Ovary (tissue), 9 donors: ENCODE data around the gene CLK1. TPM values are rescaled to one million over a fixed set of nuclear protein-coding genes. Genes with fewer than 3 reads are reported as not detected.
"Not testable (repeated sequence)": the region's sequence is repeated elsewhere in the genome, so short reads cannot be mapped to it uniquely, and the experiment has no call there.

ENCODE experiments used
- DNase-seq, 5 donors: peaks; one replicate each; pipeline ENCODE4 v3.0.0-alpha.2; 2019 to 2020
- H3K27ac ChIP-seq, 2 donors: fragments of 200-600 bp; one replicate each; pipeline versions ENCODE4 v1.5.1 to v1.8.0; 2019 to 2022
- H3K27me3 ChIP-seq: fragments of 200-600 bp; one replicate; pipeline ENCODE4 v1.8.0; 2022
- H3K36me3 ChIP-seq: fragments of 200-600 bp; sonication (generic); one replicate; pipeline ENCODE4 v1.5.1; 2019
- H3K4me1 ChIP-seq: one replicate; pipeline ENCODE4 v1.8.1; 2013; ENCODE audit warnings: mild to moderate bottlenecking, moderate library complexity; ENCODE audit not compliant: insufficient read depth
- H3K4me3 ChIP-seq: fragments of 200-600 bp; sonication (generic); one replicate; pipeline ENCODE4 v1.5.1; 2017
- H3K9me3 ChIP-seq, 2 donors: fragments of 200-600 bp in 1 of 2; sonication (generic) in 1 of 2; one replicate each; pipeline versions ENCODE4 v1.5.1 to v1.8.1; 2013 to 2019; ENCODE audit warnings: mild to moderate bottlenecking in 1 of 2, moderate library complexity in 1 of 2
- EP300 ChIP-seq: sonication (generic); formaldehyde crosslinking; IDR thresholded peaks from one replicate; pipeline ENCODE4 v1.6.1; 2017; ENCODE audit warnings: antibody characterized with exemption
- POLR2A ChIP-seq: fragments of 450-650 bp; IDR thresholded peaks from one replicate; pipeline ENCODE4 v1.6.1; 2017; ENCODE audit warnings: antibody characterized with exemption, mild to moderate bottlenecking, moderate library complexity
- WGBS, 3 donors: extraction: QIAGEN DNeasy Blood & Tissue Kit in 1 of 3; methylation state at CpG; one replicate each; pipeline versions ENCODE4 v1.1.5 to v1.1.7; 2013 to 2017; 5-methylcytosine and 5-hydroxymethylcytosine counted together
- intact Hi-C, 4 donors: fragments of 100-400 bp; cut with DNase I; formaldehyde crosslinking; loops; one replicate each; pipeline versions ENCODE4 v1.11.0 to v1.15.1; 2022 to 2023
- polyA plus RNA-seq, 2 donors: library from polyadenylated mRNA; stranded (reverse); fragments of 200-250 nt in 1 of 2; fragments of 350-450 nt in 1 of 2; fragmentation: Illumina TruSeq in 1 of 2; extraction: RNeasy Lipid Tissue Mini Kit (QIAGEN cat#74804) in 1 of 2; gene quantifications; one replicate each; pipeline ENCODE4 v1.2.3, GENCODE V29; 2013 to 2014
- total RNA-seq, 7 donors: library from RNA; depleted of rRNA in 2 of 7; stranded (reverse); fragments of >200 nt in 2 of 7; fragmentation: NEBNext Ultra II Directional in 3 of 7; extraction: Animal tissue kit (Norgen Biotek cat#: 25700) in 3 of 7; gene quantifications; one replicate each; pipeline versions ENCODE4 v1.1.0 to v1.2.4, GENCODE V29; 2016 to 2023
- TF ChIP-seq, protein P1 (sequence below), 3 donors: fragments of 450-650 bp in 2 of 3; fragments of 200-600 bp in 1 of 3; IDR thresholded peaks; one replicate each; pipeline versions ENCODE4 v1.5.1 to v1.8.0; 2016 to 2022; ENCODE audit warnings: antibody characterized with exemption in 3 of 3, mild to moderate bottlenecking in 1 of 3
- donor health status: DM: no; HTN: no; CAD: no; lungs with moderate emphysema.
- donor health status: DM: no; HTN: no; CAD: no.
- donor health status: Bipolar disorder and iron deficiency.
- donor health status: DM: yes; HTN: yes; CAD: no.
- donor health status: DM: no; HTN: no; CAD: no.
- donor health status: DM: yes; HTN: yes; CAD: no.

CLK1 gene
- total and polyA plus RNA-seq, 9 donors = 88.3 to 266 (median 131) TPM

- peak; percentile 57 to 78 (median 69) for DNase-seq
- Histone ChIP-seq H3K36me3 (no peaks in the 10 kb centered on the region), H3K27me3 (no peaks in the 10 kb centered on the region), H3K27ac (no peak overlapping the region), H3K9me3 (no peaks in the 10 kb centered on the region), H3K4me3 (no peak overlapping the region), H3K4me1 (no peaks in the 10 kb centered on the region)
- WGBS, 3 donors = 49 to 51% (median 50%) methylated on average over 2 of the region's 2 CpGs
- TF ChIP-seq, protein P1, sequence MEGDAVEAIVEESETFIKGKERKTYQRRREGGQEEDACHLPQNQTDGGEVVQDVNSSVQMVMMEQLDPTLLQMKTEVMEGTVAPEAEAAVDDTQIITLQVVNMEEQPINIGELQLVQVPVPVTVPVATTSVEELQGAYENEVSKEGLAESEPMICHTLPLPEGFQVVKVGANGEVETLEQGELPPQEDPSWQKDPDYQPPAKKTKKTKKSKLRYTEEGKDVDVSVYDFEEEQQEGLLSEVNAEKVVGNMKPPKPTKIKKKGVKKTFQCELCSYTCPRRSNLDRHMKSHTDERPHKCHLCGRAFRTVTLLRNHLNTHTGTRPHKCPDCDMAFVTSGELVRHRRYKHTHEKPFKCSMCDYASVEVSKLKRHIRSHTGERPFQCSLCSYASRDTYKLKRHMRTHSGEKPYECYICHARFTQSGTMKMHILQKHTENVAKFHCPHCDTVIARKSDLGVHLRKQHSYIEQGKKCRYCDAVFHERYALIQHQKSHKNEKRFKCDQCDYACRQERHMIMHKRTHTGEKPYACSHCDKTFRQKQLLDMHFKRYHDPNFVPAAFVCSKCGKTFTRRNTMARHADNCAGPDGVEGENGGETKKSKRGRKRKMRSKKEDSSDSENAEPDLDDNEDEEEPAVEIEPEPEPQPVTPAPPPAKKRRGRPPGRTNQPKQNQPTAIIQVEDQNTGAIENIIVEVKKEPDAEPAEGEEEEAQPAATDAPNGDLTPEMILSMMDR (IDR thresholded peaks at IDR 0.05) = peak; percentile 21 to 36 (median 24)
- TF ChIP-seq EP300 = no peak
- intact Hi-C loops = loop anchor here in 2 of 4 donors (10.0 kb wide), 2 partner anchors 159 to 269 kb away; no protein-coding TSS in a partner anchor
Measured at GRCh38 chr2:200905618-200906296, 41.3 kb upstream of the CLK1 start.

GRCh38 chr2:200901459-200902072 is 37.1 kb upstream of the CLK1 start:
- peak in 2 of 5 donors; percentile 25 to 59 for DNase-seq
- WGBS, 3 donors = 4 to 15% (median 13%) methylated on average over 4 of the region's 4 CpGs

GRCh38 chr2:200899482-200899881 is 35.0 kb upstream of the CLK1 start:
- Histone ChIP-seq H3K36me3 (no peaks in the 10 kb centered on the region), H3K9me3 (no peaks in the 10 kb centered on the region), H3K27ac (no peak overlapping the region), H3K4me1 (no peaks in the 10 kb centered on the region), H3K4me3 (no peak overlapping the region), H3K27me3 (no peaks in the 10 kb centered on the region)
- intact Hi-C loops = no loop called here
- DNase-seq = no peak
- TF ChIP-seq POLR2A = no peak
- no peak for TF ChIP-seq EP300

More at GRCh38 chr2:200901459-200902072, 37.1 kb upstream of the CLK1 start:
- intact Hi-C loops = loop anchor here (5.0 to 10.0 kb wide), 3 partner anchors 163 to 276 kb away; no protein-coding TSS in a partner anchor
- Histone ChIP-seq H3K4me3 (no peak overlapping the region), H3K27me3 (no peaks in the 10 kb centered on the region), H3K9me3 (no peaks in the 10 kb centered on the region), H3K36me3 (no peaks in the 10 kb centered on the region), H3K4me1 (no peaks in the 10 kb centered on the region), H3K27ac (no peak overlapping the region)
- no peak for TF ChIP-seq POLR2A
- TF ChIP-seq, protein P1 (IDR thresholded peaks at IDR 0.05) = peak; percentile 25 to 60 (median 55)

GRCh38 chr2:200888704-200889625 is 24.5 kb upstream of the CLK1 start, which contains the start of the genes NIF3L1 and PPIL3:
NIF3L1 (plus strand) TSS chr2:200889371; CDS start chr2:200891944, 2,573 bp downstream.
PPIL3 (minus strand) TSS chr2:200889077; CDS start chr2:200887615, 1,462 bp downstream.
- H3K4me3 ChIP-seq = peak within 1 kb of the TSS; percentile 66
- H3K27ac ChIP-seq = peak within 1 kb of the TSS; percentile 66 to 78
- WGBS, 3 donors = 0% methylated on average over 50 of the region's 50 CpGs
- intact Hi-C loops = loop anchor here in 2 of 4 donors (10.0 kb wide), 1 partner anchor 174 kb away; no protein-coding TSS in a partner anchor
- peak; percentile 94 to 96 (median 94) for DNase-seq
- peaks cover 7% of the 10 kb centered on the region for H3K4me1 ChIP-seq
- no peaks in the 10 kb centered on the region for H3K36me3 ChIP-seq
- TF ChIP-seq, protein P1 (IDR thresholded peaks at IDR 0.05) = no peak
- TF ChIP-seq EP300 (no peak), POLR2A (no peak)
- H3K9me3 ChIP-seq = no peaks in the 10 kb centered on the region
- no peaks in the 10 kb centered on the region for H3K27me3 ChIP-seq

DNA sequence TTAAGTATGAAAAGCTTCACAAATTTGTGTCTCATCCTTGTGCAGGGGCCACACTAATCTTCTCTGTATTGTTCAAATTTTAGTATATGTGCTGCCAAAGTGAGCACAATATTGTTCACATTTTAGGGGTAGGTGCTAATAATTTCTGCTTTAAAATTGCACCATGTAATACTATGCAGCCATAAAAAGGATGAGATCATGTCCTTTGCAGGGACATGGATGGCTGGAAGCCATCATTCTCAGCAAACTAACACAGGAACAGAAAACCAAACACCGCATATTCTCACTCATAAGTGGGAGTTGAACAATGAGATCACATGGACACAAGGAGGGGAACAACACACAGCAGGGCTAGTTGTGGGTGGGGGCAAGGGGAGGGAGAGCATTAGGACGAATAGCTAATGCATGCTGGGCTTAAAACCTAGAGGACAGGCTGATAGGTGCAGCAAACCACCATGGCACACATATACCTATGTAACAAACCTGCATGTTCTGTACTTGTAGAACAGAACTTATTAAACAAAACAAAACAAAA is 17.3 kb upstream of the CLK1 start:
- not testable (repeated sequence) for H3K9me3 ChIP-seq, H3K36me3 ChIP-seq, H3K4me3 ChIP-seq, H3K27me3 ChIP-seq, DNase-seq, H3K27ac ChIP-seq, H3K4me1 ChIP-seq
- intact Hi-C loops = loop anchor here in 2 of 4 donors (10.0 kb wide), 1 partner anchor 167 kb away; no protein-coding TSS in a partner anchor
- WGBS, 3 donors = 68 to 81% (median 73%) methylated on average over 2 of the region's 2 CpGs
